ENCODE results near the gene CDHR3. TPM values are rescaled to one million over a fixed set of nuclear protein-coding genes. Genes with fewer than 3 reads are reported as not detected.

Gene CDHR3
- total RNA-seq, 4 donors from 2014 or later, result 20.6 to 82.5 (median 49.7) TPM

GRCh38 chr7:106022193-106022821, 59.2 kb downstream of the CDHR3 start:
- Histone ChIP-seq H3K4me3 (no peak overlapping the region), H3K4me1 (peaks cover 0 to 12% (median 2%) of the 10 kb centered on the region in 4 donors), H3K27ac (peak overlapping the region in 1 of 4 donors; percentile 55), H3K36me3 (no peaks in the 10 kb centered on the region), H3K9me3 (no peaks in the 10 kb centered on the region), H3K27me3 (no peaks in the 10 kb centered on the region)
- peak in 2 of 3 donors; percentile 76 to 85 for DNase-seq
- no peak for TF ChIP-seq POLR2A (IDR thresholded peaks at IDR 0.05)
- no peak for TF ChIP-seq CTCF (IDR thresholded peaks at IDR 0.05)

- Histone ChIP-seq H3K9me3 (no peaks in the 10 kb centered on the region), H3K4me1 (peaks cover 0 to 12% (median 2%) of the 10 kb centered on the region in 4 donors), H3K27ac (no peak overlapping the region), H3K36me3 (no peaks in the 10 kb centered on the region), H3K27me3 (no peaks in the 10 kb centered on the region), H3K4me3 (no peak overlapping the region)
- no peak for TF ChIP-seq CTCF (IDR thresholded peaks at IDR 0.05)
- no peak for TF ChIP-seq POLR2A (IDR thresholded peaks at IDR 0.05)
- no peak for DNase-seq
Observed at GRCh38 chr7:106023369-106024322, 60.6 kb downstream of the CDHR3 start.

- H3K27ac ChIP-seq, result no peak overlapping the region
- peaks cover 0 to 12% (median 2%) of the 10 kb centered on the region in 4 donors for H3K4me1 ChIP-seq
- H3K27me3 ChIP-seq, result no peaks in the 10 kb centered on the region
- no peak for DNase-seq
- TF ChIP-seq CTCF (IDR thresholded peaks at IDR 0.05) (no peak), POLR2A (IDR thresholded peaks at IDR 0.05) (no peak)
- H3K4me3 ChIP-seq, result no peak overlapping the region
- no peaks in the 10 kb centered on the region for H3K36me3 ChIP-seq
- no peaks in the 10 kb centered on the region for H3K9me3 ChIP-seq
Observed at GRCh38 chr7:106026101-106026500, 63.0 kb downstream of the CDHR3 start.

- no peaks in the 10 kb centered on the region for H3K36me3 ChIP-seq
- H3K4me1 ChIP-seq, result no peaks in the 10 kb centered on the region
- TF ChIP-seq CTCF (IDR thresholded peaks at IDR 0.05), result no peak
- no peak for TF ChIP-seq POLR2A (IDR thresholded peaks at IDR 0.05)
- no peak overlapping the region for H3K27ac ChIP-seq
- no peak for DNase-seq
- H3K9me3 ChIP-seq, result no peaks in the 10 kb centered on the region
- H3K4me3 ChIP-seq, result no peak overlapping the region
- H3K27me3 ChIP-seq, result no peaks in the 10 kb centered on the region
Observed at GRCh38 chr7:106029451-106029850, 66.4 kb downstream of the CDHR3 start.

- Histone ChIP-seq H3K27ac (no peak overlapping the region), H3K4me3 (no peak overlapping the region), H3K9me3 (no peaks in the 10 kb centered on the region), H3K27me3 (no peaks in the 10 kb centered on the region), H3K4me1 (no peaks in the 10 kb centered on the region), H3K36me3 (no peaks in the 10 kb centered on the region)
- no peak for TF ChIP-seq POLR2A (IDR thresholded peaks at IDR 0.05)
- TF ChIP-seq CTCF (IDR thresholded peaks at IDR 0.05), result no peak
- no peak for DNase-seq
Observed at GRCh38 chr7:106029941-106030340, 66.9 kb downstream of the CDHR3 start.
